GM12874 (cell line): ENCODE measurements around the gene SNAI3.

Experiments
- TF ChIP-seq, protein P1 (sequence below): IDR thresholded peaks from 2 replicates; pipeline ENCODE4 v1.5.1; 2011; ENCODE audit warnings: low read depth, mild to moderate bottlenecking, control low read depth, low read length, moderate library complexity; ENCODE audit not compliant: insufficient read depth

Gene SNAI3

GRCh38 chr16:88719933-88720296 lies 33.6 kb upstream of the SNAI3 start:
- TF ChIP-seq, protein P1, sequence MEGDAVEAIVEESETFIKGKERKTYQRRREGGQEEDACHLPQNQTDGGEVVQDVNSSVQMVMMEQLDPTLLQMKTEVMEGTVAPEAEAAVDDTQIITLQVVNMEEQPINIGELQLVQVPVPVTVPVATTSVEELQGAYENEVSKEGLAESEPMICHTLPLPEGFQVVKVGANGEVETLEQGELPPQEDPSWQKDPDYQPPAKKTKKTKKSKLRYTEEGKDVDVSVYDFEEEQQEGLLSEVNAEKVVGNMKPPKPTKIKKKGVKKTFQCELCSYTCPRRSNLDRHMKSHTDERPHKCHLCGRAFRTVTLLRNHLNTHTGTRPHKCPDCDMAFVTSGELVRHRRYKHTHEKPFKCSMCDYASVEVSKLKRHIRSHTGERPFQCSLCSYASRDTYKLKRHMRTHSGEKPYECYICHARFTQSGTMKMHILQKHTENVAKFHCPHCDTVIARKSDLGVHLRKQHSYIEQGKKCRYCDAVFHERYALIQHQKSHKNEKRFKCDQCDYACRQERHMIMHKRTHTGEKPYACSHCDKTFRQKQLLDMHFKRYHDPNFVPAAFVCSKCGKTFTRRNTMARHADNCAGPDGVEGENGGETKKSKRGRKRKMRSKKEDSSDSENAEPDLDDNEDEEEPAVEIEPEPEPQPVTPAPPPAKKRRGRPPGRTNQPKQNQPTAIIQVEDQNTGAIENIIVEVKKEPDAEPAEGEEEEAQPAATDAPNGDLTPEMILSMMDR, result no peak

DNA sequence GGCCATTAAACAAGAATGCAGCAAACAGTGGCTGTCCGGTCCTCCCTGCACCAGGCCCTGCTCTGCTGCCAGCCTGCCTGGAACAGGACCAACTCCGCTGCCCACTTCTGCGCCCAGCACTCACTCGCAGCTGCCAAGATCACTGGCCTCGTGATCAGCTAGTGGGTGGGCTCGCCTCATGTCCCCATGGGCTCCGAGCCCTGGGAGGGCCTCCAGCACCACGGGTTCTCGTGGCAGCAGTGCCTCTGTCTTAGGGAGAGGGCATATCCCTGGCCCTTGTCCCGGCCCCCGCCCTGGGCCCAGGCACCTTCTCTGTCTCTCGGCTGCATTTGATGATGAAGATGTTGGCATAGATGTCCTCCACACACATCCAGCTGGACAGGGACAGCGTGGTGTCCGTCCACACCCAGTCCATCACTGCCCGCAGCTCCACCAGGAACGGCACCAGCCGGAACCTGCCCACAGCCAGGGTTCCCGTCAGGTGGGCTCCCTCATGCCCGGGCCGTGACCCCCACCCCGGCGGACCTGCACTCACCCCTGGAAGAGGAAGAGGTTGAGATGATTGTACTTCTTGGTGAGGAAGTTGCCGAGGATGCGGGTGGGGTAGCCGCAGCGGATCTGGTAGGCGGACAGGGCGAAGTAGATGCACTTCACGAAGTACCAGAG lies 33.1 kb upstream of the SNAI3 start:
- TF ChIP-seq, protein P1, result no peak

- TF ChIP-seq, protein P1, result no peak
Measured at GRCh38 chr16:88718178-88718577, 31.9 kb upstream of the SNAI3 start.

DNA sequence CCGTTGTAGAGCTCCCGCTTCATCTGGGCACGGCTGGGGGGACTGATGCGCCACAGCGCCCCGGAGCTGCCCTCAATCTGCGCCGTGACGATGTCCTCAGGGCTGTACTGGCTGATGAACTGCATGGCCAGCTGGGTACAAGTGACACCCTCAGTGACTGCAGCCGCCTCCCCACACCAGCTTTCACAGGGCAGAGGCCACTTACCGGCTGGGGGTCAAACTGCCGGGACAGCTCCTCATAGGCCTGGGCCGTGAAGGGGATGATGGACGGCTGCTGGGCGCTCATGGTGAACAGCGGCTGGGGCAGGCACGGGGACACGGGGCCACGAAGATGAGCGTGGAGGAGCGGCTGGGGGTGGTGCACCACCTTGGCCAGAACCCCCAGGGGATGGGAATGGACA lies 30.3 kb upstream of the SNAI3 start:
- TF ChIP-seq, protein P1, result no peak

DNA sequence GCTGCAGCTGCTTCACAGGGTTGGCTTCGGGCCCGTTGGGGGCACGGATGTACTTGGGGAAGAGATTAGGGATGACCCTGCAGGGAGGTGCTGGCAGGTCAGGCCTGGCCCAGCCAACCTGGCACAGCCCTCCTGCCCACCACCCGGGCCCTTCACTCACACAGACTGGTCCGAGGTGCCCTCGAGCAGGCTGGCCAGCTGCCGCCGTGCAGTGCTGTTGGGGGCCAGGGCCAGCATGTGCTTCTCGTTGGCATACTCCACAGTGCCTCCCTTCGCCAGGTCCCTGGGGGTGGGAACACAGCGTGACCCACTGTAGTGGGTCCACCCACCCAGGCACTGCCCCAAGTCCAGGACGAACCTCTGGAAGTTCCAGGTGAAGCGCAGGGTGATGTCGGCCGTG lies 29.9 kb upstream of the SNAI3 start:
- TF ChIP-seq, protein P1, result no peak

DNA sequence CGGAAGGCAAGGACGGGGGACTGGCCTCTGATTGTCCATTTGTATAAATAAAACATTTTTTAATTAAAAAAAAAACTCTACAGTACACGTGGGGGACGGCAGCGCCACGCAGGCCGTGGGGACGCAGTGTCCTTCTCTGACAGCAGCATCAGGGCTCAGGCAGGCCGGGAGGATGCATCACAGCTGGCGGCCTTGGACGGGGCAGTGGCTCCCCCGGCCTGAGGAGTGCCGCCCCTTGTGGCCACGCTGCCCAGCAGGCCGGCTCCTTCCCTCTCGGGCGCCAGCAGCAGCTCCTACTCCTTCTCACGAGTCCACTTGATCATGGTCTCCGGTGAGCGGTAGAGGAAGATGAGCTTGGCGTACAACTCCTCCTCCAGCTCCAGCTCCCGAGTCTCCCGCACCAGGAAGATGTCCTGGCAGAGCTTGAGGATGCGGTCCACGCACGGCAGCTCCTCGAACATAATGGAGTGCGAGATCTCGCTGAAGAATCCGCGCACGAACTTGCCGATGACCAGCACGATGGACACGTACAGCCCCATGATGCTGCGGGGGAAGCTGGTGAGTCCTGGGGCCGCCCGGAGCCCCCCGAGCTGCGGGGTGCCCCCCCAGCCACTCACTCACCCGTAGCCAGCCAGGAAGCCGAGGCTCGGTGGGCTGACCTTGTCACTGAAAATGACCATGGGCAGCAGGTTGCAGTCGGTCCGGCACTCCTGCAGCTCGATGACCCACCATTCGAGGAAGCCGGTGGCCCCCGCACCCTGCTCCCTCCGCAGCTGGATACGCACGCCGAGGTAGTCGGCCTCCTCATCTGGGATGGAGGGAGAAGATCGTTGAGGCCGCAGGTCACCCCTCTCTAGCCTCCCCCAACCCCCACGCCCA lies 29.2 kb upstream of the SNAI3 start:
- TF ChIP-seq, protein P1, result no peak

DNA sequence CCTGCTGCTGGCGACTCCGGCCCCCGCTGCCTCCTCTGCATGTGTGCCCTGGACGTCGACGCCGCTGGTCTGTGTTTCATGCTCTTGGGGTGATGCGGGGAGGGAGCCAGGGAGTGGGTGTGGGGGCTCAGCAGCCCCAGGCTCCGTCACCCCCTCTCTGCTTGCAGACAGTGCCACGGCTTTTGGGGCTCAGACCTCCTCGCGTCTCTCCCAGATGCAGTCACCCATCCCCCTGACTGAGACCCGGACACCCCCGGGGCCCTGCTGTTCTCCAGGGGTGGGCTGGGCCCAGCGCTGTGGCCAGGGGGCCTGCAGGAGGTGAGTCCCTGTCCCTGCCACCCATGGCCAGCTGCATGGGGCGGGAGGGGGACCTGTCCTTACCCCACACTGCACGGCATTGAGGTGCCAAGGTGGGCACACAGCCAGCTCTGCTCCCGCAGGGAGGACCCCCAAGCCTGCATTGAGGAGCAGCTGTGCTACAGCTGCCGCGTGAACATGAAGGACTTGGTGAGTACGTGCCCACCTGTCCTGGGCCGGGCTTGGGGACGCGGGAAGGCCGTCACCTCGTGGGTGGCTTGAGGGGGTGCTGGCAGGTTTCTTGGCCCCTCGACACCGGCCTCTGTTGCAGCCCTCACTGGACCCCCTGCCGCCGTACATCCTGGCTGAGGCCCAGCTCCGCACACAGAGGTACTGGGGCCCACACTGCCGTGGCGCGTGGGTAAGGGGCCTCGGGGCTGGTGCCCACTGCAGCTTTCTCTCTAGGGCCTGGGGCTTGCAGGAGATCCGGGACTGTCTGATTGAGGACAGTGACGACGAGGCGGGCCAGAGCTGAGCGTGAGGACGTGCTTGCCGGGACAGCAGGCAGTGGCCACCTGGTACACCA lies 28.4 kb upstream of the SNAI3 start:
- TF ChIP-seq, protein P1, result no peak
